ENCODE measurements around the gene TMEM87A. TPM values are rescaled to one million over a fixed set of nuclear protein-coding genes. Genes with fewer than 3 reads are reported as not detected.

The TMEM87A gene
- total and polyA plus RNA-seq, 12 donors: 16.8 to 128 (median 49.6) TPM

GRCh38 chr15:42215913-42216829, 57.1 kb downstream of the TMEM87A start:
- intact Hi-C loops (cut with DNase I): no loop called here
- Histone ChIP-seq H3K36me3 (replicated peaks in 1 of 2) (peaks cover 0 to 53% of the 10 kb centered on the region in 2 donors), H3K4me1 (replicated peaks in 1 of 2) (no peaks in the 10 kb centered on the region), H3K27me3 (no peaks in the 10 kb centered on the region), H3K27ac (no peak overlapping the region), H3K9me3 (replicated peaks in 1 of 3) (no peaks in the 10 kb centered on the region), H3K4me3 (no peak overlapping the region)
- no peak for DNase-seq
- TF ChIP-seq POLR2A (IDR thresholded peaks at IDR 0.05): no peak
- no peak for TF ChIP-seq CTCF (IDR thresholded peaks at IDR 0.05)
- 88 to 95% (median 93%) methylated on average over 4 of the region's 4 CpGs for WGBS, 4 donors

- Histone ChIP-seq H3K4me1 (replicated peaks in 1 of 2) (no peaks in the 10 kb centered on the region), H3K9me3 (replicated peaks in 1 of 3) (no peaks in the 10 kb centered on the region), H3K27ac (no peak overlapping the region), H3K27me3 (no peaks in the 10 kb centered on the region), H3K36me3 (replicated peaks in 1 of 2) (peaks cover 0 to 53% of the 10 kb centered on the region in 2 donors), H3K4me3 (no peak overlapping the region)
- no peak for DNase-seq
- no peak for TF ChIP-seq CTCF (IDR thresholded peaks at IDR 0.05)
- TF ChIP-seq POLR2A (IDR thresholded peaks at IDR 0.05): no peak
- intact Hi-C loops (cut with DNase I): no loop called here
- 94 to 97% (median 96%) methylated on average over 1 of the region's 1 CpG for WGBS, 4 donors
Observed at GRCh38 chr15:42214600-42214999, 58.6 kb downstream of the TMEM87A start.

GRCh38 chr15:42213511-42213910, 59.7 kb downstream of the TMEM87A start:
- no peaks in the 10 kb centered on the region for H3K4me1 ChIP-seq (replicated peaks in 1 of 2)
- DNase-seq: no peak
- intact Hi-C loops (cut with DNase I): no loop called here
- no peaks in the 10 kb centered on the region for H3K27me3 ChIP-seq
- peaks cover 0 to 43% of the 10 kb centered on the region in 2 donors for H3K36me3 ChIP-seq (replicated peaks in 1 of 2)
- no peaks in the 10 kb centered on the region for H3K9me3 ChIP-seq (replicated peaks in 1 of 3)
- H3K27ac ChIP-seq: no peak overlapping the region
- no peak overlapping the region for H3K4me3 ChIP-seq
- no peak for TF ChIP-seq CTCF (IDR thresholded peaks at IDR 0.05)
- TF ChIP-seq POLR2A (IDR thresholded peaks at IDR 0.05): no peak

- WGBS, 4 donors: 91 to 94% (median 92%) methylated on average over 4 of the region's 4 CpGs
Observed at GRCh38 chr15:42210696-42211095, 62.5 kb downstream of the TMEM87A start.

More at GRCh38 chr15:42210696-42211095, 62.5 kb downstream of the TMEM87A start:
- Histone ChIP-seq H3K36me3 (replicated peaks in 1 of 2) (peaks cover 0 to 20% of the 10 kb centered on the region in 2 donors), H3K4me3 (no peak overlapping the region), H3K9me3 (replicated peaks in 1 of 3) (no peaks in the 10 kb centered on the region), H3K4me1 (replicated peaks in 1 of 2) (peaks cover 6 to 19% of the 10 kb centered on the region in 2 donors), H3K27me3 (no peaks in the 10 kb centered on the region), H3K27ac (no peak overlapping the region)
- intact Hi-C loops (cut with DNase I): no loop called here
- DNase-seq: no peak
- TF ChIP-seq CTCF (IDR thresholded peaks at IDR 0.05): no peak

Measured in adrenal gland (tissue), 12 donors.